Keratinocyte (primary cell): ENCODE measurements around the gene DNAJA4.

Experiments used
- EZH2 ChIP-seq: IDR thresholded peaks from one replicate; pipeline ENCODE4 v1.6.1; 2012; ENCODE audit warnings: inconsistent platforms, mild to moderate bottlenecking, low read length, moderate library complexity
- TF ChIP-seq, protein P1 (sequence below), 3 experiments: IDR thresholded peaks in 1 of 3; conservative IDR thresholded peaks in 1 of 3; optimal IDR thresholded peaks in 1 of 3; 2 replicates in 2 of 3; 3 replicates in 1 of 3; pipeline versions ENCODE3 to v1.5.1; 2011; ENCODE audit warnings: low read length in 3 of 3, mild to moderate bottlenecking in 3 of 3, moderate library complexity in 2 of 3, control low read depth in 1 of 3, inconsistent platforms in 1 of 3; ENCODE audit not compliant: insufficient read depth in 2 of 3; ENCODE audit errors: extremely low read depth in 1 of 3

DNA sequence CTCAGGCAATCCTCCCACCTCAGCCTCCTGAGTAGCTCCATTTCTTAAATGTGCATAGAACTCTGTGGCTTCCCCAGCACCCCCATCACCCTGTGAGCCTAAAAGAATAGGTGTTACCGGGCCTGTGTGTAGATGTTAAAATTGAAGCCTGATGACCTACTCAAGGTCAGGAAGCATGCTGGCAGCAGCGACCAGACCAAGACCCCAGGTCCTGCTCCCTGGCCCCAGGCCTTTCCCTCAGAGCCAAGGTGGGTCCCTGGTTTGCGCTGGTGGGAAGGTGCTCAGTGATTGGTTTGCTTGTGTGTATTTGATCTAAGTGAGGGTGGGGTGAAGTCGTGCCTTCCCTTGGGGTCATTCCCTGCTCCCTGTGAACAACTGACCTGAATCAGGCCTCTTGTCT, 57.4 kb downstream of the DNAJA4 start:
- TF ChIP-seq, protein P1, sequence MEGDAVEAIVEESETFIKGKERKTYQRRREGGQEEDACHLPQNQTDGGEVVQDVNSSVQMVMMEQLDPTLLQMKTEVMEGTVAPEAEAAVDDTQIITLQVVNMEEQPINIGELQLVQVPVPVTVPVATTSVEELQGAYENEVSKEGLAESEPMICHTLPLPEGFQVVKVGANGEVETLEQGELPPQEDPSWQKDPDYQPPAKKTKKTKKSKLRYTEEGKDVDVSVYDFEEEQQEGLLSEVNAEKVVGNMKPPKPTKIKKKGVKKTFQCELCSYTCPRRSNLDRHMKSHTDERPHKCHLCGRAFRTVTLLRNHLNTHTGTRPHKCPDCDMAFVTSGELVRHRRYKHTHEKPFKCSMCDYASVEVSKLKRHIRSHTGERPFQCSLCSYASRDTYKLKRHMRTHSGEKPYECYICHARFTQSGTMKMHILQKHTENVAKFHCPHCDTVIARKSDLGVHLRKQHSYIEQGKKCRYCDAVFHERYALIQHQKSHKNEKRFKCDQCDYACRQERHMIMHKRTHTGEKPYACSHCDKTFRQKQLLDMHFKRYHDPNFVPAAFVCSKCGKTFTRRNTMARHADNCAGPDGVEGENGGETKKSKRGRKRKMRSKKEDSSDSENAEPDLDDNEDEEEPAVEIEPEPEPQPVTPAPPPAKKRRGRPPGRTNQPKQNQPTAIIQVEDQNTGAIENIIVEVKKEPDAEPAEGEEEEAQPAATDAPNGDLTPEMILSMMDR (optimal IDR thresholded peaks at IDR 0.05 in 1 of 3, IDR thresholded peaks at IDR 0.05 in 1 of 3, conservative IDR thresholded peaks at IDR 0.05 in 1 of 3; ENCODE audit: extremely low read depth in 1 of 3, insufficient read depth in 2 of 3, low read length in 3 of 3) = no peak
- no peak for TF ChIP-seq EZH2
